PC-3 (cell line): ENCODE measurements around the gene KCNIP4.

Source experiments
- EZH2phosphoT487 ChIP-seq: fragments of 300-600 bp; sonication (generic); IDR thresholded peaks from 2 replicates; pipeline ENCODE4 v1.6.1; 2018; ENCODE audit warnings: mild to moderate bottlenecking, antibody characterized with exemption, low read length, borderline replicate concordance
- TF ChIP-seq, protein P1 (sequence below): fragments of 300-600 bp; sonication (generic); conservative IDR thresholded peaks from 2 replicates; pipeline ENCODE4 v1.5.1; 2017; ENCODE audit warnings: antibody characterized with exemption, low read depth, mild to moderate bottlenecking, low read length

DNA sequence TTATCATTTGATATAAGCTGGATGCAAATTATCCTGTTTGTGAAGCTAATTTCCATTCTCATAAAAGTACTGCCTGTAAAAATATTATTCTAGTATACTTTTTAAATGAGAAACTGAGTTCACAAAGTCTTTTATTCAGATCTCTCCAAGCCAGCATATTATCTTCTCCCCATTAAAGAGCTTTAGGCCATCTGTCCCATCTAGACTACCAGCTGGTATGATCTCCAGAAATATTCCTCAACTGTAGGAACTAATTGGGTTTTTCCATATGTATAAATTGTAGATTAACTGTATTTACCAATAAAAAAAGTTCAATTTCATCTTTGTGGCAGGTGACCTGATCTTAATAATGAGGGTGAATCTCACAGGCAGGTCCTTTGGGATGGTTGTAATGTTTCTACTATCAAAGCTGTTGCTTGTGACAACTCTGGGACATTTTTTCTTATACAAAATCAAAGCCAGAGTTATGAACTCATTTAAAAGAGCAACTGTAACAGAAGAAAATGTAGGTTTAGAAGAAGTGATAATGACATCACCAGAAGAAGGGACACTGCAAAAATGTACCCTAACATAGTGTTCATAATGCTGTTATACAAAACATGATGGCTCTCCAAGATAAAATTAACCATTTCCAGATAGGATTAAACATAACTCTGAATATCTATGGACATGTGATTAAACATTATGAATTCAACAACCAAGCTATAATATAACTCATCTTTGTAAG lies 132.8 kb downstream of the KCNIP4 start:
- TF ChIP-seq, protein P1, sequence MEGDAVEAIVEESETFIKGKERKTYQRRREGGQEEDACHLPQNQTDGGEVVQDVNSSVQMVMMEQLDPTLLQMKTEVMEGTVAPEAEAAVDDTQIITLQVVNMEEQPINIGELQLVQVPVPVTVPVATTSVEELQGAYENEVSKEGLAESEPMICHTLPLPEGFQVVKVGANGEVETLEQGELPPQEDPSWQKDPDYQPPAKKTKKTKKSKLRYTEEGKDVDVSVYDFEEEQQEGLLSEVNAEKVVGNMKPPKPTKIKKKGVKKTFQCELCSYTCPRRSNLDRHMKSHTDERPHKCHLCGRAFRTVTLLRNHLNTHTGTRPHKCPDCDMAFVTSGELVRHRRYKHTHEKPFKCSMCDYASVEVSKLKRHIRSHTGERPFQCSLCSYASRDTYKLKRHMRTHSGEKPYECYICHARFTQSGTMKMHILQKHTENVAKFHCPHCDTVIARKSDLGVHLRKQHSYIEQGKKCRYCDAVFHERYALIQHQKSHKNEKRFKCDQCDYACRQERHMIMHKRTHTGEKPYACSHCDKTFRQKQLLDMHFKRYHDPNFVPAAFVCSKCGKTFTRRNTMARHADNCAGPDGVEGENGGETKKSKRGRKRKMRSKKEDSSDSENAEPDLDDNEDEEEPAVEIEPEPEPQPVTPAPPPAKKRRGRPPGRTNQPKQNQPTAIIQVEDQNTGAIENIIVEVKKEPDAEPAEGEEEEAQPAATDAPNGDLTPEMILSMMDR = no peak
- no peak for TF ChIP-seq EZH2phosphoT487
